Esophagus mucosa (tissue), 1 donor: ENCODE results near the gene SKOR1. TPM values are rescaled to one million over a fixed set of nuclear protein-coding genes. Genes with fewer than 3 reads are reported as not detected.

Source experiments
- ATAC-seq: fragments of 200-7000 bp; cut with Tn5 transposase; one replicate; pipeline ENCODE4 v1.9.1; 2020
- total RNA-seq: library from RNA; stranded (reverse); gene quantifications from one replicate; pipeline ENCODE4 v1.2.4, GENCODE V29; 2023
- donor health status: DM: yes; HTN: yes; CAD: no.

Gene SKOR1
- total RNA-seq, 1 donor from 2014 or later, result 0.08 TPM

DNA sequence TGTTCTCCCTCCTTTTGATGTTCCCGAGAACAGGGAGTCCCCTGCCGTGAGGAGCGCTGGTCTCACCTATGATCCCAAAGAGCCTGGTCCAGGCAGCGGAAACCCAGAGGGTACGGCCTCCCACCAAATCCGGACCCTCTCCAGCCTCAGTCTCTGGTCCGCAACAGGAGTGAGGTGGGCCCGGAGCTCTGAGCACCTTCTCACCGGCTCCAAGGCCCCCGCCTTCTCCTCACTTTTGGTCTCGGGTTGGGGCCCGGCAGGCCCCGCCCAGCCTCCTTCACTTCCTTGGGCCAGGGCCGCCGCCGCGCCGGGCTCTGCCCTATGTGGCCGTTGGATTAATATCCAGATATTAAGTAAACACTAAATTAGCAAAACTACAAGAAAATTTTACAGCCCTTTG is 5.7 kb upstream of the SKOR1 start:
- no peak for ATAC-seq

DNA sequence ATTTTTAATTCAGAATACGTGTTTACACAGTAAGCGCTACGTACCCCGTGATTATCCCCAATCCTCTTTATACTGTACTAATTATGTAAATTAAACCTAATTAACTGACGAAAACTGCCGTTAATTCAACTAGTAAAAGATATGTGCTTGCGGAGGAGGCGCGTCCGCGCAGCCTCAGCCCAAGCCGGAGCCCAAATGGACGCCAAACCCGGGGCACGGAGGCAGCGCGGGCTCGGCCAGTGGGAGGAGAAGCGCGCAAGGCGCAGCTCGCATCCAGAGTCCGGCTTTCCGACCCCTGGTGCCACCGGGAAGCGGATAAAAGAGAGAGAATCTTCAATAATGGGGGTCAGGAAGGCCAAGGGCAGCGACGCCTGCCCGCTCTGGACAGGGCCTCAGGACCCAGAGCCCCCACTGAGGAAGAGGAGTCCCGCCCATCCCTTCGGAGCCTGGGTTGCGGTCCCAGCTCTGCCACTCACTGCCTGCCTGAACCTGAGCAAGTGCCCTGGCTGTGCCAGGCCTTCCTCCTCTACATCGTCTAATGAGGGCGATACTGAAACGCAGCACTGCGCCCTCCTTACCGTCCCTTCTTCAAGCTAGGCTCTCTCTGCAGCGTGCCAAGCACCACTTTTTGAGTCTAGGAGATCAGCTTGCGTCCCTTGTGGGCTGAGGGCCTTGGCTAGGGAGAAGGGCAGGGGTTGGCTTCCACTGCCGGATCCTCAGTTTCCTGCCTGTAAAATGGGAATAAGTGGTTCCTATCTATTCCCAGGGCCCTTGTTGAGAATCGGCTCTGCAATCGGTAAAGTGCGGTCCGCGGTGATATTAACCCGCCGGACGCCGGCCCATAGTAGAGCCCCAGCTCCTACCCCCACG is 5.0 kb upstream of the SKOR1 start:
- no peak for ATAC-seq

DNA sequence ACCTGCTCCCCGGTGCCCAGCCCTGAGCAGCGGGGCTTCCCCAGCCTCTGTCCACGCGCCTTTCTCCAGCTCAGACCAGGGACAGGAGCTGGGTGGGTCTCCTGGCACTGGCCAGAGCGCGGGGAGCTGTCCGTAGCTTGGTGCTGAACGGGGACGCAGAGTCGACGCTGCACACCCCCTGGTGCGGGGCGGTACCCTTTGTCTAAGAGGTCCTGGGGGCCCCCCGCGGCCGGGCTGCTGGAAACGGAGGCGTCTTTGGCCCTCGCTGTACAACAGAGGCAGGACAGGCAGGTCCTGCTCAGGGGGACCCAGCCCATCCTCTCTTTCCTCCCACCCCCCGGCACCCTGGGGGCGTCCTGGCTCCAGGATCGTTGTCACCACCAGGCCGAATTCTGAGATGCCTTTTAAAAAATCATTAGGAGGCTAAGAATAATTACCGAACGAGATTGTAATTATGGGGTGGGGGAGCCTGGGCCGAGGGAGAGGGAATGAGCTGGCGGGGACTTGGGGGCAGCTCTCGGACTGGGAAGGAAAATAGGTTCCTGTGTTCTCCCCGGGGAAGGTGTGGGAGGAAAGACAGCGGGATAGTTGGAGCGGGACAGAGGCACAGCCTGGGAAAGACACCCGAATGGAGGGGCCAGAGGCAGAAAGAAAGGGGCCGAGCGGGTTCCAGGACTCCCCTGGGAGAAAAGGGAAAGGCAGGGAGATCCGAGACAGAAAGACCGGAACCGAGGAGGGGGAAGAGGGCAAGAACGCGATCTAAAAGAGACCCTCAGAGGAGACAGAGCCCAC is 4.1 kb upstream of the SKOR1 start:
- ATAC-seq, result peak; percentile 59

DNA sequence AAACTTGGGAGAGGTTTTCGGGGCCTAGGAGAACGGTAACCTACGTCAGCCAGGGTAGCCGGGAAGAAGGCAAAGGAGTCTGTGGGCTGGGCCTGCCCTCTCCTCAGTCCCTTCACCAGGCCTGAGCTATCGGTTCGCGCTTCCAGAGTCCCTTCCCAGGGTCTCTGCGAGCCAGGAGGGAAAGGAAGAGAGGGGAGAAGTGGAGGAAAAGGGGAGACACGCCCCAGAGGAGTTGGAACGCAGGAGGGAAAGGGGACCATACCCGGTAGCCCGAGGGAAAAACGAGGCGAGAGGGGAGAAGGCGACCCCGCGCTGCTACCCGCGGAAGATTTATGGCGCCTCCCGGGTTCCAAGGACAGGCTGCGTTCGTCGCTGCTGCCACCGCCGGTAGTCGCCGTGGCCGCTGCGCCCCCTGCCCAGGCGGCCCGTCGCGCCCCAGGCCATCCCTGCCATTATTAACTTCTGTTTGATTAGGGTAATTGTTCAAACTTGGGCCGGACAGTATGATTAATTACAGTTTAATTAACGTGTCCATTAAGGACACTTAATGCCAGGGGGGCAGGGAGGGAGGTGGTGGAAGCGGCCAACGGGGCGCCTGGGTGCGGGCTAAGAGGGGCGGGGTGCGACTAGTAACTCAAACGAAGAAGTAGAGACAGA is 3.4 kb upstream of the SKOR1 start:
- ATAC-seq, result no peak

DNA sequence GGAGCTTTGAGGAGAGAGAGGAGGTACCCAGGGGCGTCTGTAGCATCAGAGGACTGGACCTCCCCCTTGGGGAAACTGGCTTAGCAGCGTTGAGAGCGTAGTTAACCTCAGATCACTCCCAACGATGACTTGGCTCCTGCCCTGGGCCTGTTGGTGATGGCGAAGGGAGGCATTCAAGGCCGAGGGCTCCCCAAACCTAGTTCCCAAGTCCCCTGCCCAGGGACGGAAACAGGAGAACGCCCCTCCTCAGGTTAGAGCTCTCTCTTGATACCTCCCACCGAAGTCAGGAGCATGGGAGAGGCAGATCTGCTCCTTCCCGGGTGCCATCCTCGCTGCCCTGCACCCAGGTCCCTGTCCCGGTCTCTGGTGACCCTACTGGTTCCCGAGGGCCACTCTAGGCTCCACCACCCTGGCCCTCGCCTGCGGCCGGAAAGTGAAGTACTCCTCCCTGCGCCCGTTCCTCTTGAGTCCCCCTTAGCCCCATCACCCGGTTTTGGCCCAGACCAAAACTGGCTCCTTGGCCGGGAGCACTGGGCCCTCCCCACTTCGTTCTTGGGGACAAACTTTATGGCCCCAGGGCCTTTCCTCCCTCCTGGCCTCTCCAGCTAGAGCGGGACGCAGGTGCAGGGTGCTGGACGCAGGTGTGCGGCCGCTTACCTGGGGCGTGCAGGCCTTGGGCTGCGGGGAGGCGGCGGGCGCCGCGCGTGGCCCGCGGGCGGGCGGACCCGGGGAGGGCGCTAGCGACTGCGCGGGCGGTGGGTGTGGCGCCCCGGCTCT is 2.6 kb upstream of the SKOR1 start:
- ATAC-seq, result no peak

DNA sequence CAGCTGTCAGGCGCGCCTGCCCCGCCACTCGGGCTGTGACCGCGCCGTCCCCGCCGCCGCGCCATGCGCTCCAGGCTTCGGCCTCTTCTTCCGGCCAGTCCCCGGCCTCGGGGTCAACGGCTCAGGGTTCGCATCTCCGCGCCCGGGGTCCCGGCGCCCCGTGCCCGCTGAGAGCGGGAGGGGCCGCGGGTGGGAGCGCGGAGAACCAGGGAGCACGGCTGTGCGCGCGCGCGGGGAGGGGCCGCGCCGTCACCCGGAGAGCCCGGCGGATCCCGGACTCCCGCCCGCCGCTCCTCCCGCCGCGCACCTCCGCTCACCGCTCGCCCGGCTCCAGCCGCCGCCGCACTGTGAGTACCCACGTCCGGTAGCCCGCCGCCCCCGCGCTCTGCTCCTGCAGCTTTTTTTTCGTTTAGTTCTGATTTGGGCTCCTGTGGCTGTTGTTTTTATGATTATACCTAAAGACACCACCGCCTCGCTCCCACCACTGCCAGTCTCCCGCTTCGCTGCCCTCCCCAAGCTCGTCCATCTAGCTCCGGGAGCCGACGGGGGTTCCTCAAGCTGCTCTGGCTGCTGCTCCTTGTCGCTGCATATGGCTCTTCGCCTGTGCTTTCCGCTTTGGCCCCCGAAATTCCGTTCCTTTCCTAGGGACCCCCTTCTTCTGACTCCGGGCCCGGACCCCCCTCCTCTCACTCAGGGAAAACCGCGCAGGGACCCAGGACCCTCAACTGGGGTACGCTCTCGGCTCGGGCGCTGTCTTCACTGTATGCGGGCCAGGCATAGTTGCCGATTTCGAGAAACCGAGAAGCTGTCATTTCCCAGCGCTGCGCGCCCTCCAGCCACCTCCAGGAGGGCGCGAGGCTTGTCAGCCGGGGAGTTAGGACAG is 1.8 kb upstream of the SKOR1 start:
- no peak for ATAC-seq

DNA sequence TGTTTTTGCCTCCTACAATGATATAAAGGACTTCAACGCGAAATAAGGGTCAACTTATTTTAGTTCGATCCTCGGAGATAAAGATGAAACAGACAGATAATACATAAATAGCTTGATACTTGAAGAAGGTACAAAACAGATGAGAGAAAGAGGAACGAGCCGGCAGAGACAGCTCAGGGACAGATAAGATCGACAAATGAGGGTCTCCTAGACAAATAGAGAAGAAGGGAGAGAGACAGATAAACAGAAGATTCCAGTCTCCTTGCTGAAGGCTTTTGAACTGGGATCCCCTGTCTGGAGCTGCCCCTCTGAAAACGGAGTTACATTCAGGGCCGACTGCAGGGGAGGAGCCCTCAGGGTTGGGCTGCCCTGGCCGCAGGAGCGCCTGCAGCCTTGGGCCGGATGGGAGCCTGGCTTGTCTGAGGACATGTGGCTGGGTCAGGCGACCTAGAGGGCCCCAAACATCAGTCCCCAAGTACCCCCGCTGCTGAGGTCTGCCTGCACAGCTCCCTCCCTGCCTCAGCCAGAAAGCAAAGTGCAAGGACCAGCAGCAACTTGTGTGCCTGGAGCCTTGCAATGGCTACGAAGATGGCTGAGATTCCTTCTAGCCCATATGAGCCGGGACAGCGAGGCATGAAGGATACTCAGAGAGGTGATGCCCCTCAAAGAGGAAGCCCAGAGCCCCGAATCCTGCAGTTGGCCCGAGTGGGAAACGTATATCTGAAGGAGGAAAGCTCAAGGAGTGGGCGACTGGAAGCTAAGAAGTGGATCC is 926 bp upstream of the SKOR1 start:
- no peak for ATAC-seq

DNA sequence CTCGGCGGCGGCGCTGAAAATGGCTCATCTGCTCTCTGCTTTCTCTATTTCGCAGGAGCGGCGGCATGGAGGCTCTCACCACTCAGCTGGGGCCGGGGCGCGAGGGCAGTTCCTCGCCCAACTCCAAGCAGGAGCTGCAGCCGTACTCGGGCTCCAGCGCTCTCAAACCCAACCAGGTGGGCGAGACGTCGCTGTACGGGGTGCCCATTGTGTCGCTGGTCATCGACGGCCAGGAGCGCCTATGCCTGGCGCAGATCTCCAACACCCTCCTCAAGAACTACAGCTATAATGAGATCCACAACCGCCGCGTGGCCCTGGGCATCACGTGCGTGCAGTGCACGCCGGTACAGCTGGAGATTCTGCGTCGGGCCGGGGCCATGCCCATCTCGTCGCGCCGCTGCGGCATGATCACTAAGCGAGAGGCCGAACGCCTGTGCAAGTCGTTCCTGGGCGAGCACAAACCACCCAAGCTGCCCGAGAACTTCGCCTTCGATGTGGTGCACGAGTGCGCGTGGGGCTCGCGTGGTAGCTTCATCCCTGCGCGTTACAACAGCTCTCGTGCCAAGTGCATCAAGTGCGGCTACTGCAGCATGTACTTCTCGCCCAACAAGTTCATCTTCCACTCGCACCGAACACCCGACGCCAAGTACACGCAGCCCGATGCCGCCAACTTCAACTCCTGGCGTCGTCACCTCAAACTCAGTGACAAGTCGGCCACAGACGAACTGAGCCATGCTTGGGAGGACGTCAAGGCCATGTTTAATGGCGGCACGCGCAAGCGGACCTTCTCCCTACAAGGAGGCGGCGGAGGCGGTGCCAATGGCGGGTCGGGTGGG is 790 bp downstream of the SKOR1 start:
- no peak for ATAC-seq

DNA sequence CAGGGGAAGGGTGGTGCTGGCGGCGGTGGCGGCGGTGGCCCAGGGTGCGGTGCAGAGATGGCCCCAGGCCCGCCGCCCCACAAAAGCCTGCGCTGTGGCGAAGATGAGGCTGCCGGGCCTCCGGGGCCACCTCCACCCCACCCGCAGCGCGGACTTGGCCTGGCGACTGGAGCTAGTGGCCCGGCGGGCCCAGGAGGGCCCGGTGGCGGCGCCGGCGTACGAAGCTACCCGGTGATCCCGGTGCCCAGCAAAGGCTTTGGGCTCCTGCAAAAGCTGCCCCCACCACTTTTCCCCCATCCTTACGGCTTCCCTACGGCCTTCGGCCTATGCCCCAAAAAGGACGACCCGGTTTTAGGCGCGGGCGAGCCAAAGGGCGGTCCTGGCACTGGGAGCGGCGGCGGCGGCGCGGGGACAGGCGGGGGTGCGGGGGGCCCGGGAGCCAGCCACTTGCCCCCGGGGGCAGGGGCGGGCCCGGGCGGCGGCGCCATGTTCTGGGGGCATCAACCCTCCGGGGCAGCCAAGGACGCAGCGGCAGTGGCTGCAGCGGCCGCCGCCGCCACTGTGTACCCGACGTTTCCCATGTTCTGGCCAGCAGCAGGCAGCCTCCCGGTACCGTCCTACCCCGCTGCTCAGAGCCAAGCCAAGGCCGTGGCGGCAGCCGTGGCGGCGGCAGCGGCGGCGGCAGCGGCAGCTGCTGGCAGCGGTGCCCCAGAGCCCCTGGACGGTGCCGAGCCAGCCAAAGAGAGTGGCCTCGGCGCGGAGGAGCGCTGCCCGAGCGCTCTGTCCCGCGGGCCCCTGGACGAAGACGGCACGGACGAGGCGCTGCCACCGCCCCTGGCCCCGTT is 1.6 kb downstream of the SKOR1 start:
- ATAC-seq, result no peak

DNA sequence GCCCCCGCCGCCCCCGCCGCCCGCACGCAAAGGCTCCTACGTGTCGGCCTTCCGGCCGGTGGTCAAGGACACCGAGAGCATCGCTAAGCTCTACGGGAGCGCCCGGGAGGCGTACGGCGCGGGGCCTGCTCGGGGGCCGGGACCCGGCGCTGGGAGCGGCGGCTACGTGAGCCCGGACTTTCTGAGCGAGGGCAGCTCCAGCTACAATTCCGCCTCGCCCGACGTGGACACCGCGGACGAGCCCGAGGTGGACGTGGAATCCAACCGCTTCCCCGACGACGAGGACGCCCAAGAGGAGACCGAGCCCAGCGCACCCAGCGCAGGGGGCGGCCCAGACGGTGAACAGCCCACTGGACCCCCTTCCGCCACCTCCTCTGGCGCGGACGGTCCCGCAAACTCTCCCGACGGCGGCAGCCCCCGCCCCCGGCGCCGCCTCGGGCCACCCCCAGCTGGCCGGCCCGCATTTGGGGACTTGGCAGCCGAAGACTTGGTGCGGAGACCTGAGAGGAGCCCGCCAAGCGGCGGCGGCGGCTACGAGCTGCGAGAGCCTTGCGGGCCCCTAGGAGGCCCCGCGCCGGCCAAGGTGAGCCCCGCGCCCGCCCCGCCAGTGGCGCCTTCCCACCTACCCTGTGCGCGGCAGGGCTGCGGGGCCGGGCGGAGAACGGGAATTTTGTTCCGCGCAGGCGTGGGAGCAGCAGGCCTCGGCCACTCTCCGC is 2.4 kb downstream of the SKOR1 start:
- no peak for ATAC-seq

DNA sequence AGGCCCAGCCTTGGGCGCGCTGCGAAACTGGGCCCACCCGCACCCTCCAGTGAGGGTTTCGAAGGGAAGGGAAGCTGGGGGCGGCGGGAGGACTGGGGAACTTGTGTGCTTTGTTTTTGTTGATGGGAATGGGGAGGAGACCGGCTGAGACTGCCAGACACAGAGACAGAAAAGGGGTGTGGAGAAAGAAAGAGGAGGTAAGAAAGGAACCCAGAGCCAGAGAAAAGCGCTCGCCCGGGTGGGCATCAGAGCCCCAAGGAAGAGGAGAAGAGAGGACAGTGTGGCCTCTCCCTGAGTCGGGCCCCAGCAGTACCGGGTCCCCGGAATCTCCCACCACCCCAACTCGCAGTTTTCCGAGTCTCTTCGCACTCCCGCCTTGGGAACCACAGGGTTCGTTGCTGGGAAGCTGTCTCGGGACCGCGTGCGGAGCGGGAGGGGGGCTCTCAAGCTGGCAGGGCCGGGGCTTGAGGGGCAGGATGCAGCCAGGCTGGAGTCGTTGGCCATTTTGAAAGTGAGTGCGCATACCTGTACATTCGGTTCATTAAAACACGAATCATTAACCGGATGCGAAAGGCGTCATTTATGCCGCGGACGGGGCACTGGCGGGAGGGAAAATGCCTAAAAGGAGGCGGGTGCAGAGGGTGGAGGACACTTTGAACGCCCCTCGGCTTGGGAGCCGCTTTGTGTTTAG is 3.1 kb downstream of the SKOR1 start:
- no peak for ATAC-seq

DNA sequence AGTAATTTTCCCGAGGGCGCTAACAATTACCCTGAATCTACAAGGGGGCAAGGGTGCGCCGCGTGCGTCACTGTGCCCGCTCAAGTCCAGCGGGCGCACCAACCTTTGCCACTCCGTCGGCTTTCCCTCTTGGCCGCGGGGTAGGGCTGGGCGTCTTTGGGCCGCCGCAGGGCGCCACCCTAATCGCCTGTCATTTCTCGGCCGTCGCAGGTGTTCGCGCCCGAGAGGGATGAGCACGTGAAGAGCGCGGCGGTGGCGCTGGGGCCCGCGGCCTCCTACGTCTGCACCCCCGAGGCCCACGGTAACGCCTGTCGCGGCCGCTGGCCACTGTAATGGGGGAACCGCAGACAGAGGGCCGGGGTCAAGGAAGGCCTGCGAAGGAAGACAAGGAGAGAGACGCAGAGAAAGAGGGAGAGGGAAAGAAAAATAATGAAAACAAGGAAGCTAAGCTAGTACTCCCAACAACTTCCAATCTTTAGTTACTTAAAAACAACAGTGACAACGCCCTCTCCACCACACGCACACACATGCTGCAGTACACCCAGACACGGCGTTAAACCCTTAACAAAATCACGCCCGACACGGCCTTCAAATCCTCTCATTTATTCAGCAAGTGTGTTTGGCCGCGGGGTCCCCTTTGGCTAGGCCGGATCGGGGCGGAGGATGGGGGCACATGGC is 3.8 kb downstream of the SKOR1 start:
- no peak for ATAC-seq

DNA sequence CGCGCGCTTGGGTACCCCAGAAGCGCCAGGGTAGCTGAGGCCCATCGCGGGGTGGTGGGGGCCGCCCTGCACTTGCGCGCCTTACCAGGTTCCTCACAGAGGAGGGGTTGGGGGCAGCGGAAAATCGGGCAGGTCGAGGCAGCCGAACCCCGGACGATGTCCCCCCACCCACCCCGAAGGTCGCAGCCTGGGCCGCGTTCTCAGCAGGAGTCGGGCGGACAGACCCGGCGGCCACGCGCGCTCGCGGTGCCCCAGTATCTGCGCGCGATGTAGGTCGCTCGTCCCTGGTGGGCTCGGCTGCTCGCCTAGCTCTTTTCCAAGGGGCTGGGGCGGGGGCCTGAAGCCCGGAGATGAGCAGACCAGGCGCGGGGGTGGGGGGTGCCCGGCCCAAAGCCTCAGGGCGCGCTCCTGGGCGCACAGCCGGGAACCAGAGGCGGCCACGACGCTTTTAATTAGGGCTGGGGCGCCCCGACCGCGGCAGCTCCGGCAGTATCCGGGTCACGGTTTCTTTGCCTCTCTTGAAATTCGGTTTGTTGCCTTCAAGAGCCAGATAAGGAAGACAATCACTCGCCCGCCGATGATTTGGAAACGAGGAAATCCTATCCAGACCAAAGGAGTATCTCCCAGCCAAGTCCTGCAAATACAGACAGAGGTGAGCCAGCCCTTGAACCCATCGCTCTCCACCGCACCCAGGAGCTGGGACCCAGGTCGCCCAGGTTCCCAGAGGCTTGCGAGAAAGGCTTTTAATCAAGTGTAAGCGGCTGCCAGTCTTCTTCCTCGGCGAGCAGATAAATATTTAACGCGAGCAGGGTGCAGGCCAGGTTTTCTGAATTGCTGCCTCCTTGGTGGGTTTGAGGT is 4.6 kb downstream of the SKOR1 start:
- no peak for ATAC-seq

DNA sequence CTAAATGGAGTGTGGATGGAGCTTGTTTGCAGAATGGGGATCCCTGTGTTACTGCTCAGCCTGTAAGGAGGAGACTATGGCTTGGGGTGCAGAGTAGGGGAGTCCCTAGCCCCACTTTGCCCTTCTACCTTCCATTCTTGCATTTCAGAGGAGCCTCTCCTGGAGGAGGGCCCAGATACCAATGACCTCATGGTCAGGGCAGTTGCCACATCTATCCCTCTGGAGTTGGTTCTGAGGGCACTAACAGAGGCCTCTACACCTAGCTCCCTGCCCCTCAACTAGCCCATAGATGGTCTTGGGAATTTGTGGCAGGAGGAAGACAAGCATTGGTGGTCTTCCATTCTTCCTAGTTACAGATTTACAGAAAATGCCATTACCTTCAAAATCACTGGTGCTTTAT is 6.1 kb downstream of the SKOR1 start:
- no peak for ATAC-seq

DNA sequence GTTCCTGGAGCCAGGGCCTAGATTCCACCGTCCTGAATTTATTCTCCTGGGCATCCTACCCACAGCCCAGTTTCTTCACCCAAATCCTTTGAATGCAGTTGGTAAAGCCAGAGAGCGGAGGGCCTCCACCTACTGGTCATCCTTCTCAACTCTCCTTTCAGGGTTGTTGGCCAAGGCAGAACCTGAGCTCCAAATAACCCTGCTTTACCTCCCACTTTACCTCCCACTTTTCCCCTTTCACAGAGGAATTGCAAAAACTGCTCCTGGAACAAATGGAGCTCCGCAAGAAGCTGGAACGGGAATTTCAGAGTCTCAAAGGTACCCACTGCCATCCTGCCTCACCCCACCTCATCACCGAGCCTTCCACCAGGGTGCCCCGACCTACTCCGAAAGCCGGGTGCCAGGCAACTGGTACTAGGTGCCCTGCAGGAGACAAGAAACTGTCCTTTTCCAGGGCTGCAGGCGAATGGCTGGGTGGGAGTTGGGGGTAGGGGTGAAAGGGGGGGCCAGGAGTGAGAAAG is 6.8 kb downstream of the SKOR1 start:
- ATAC-seq, result no peak
